HG03108 (cell line): ENCODE results near the gene ADH1A.
"Not testable (repeated sequence)": the region's sequence is repeated elsewhere in the genome, so short reads cannot be mapped to it uniquely, and the experiment has no call there.

Experiments used
- ATAC-seq: cut with Tn5 transposase; IDR thresholded peaks from one replicate; pipeline ENCODE4 v1.9.1; 2021; ENCODE audit warnings: moderate library complexity; ENCODE audit not compliant: unreplicated experiment

The ADH1A gene

GRCh38 chr4:99282731-99283130, 8.1 kb downstream of the ADH1A start:
- ATAC-seq, result no peak

GRCh38 chr4:99281261-99281660, 9.5 kb downstream of the ADH1A start:
- no peak for ATAC-seq

- ATAC-seq, result no peak
Observed at GRCh38 chr4:99276417-99276816, 14.4 kb downstream of the ADH1A start.

- ATAC-seq, result no peak
Observed at GRCh38 chr4:99275885-99276284, 14.9 kb downstream of the ADH1A start.

- no peak for ATAC-seq
Observed at GRCh38 chr4:99275050-99275449, 15.7 kb downstream of the ADH1A start.

- no peak for ATAC-seq
Observed at GRCh38 chr4:99273704-99274103, 17.1 kb downstream of the ADH1A start.

- ATAC-seq, result no peak
Observed at GRCh38 chr4:99264927-99265326, 25.9 kb downstream of the ADH1A start.

- ATAC-seq, result no peak
Observed at GRCh38 chr4:99252746-99253145, 38.0 kb downstream of the ADH1A start.

GRCh38 chr4:99248714-99249113, 42.1 kb downstream of the ADH1A start:
- no peak for ATAC-seq

GRCh38 chr4:99235955-99236354, 54.8 kb downstream of the ADH1A start:
- ATAC-seq, result no peak

- no peak for ATAC-seq
Observed at GRCh38 chr4:99234331-99235010, 56.3 kb downstream of the ADH1A start.

- ATAC-seq, result not testable (repeated sequence)
Observed at GRCh38 chr4:99233397-99233796, 57.4 kb downstream of the ADH1A start.

GRCh38 chr4:99228706-99229105, 62.1 kb downstream of the ADH1A start:
- not testable (repeated sequence) for ATAC-seq

- ATAC-seq, result not testable (repeated sequence)
Observed at GRCh38 chr4:99227646-99228045, 63.1 kb downstream of the ADH1A start.
